T-helper 2 cell treated with Interferon-gamma antibody and Interleukin-4, amounts not matched to agents 100 ng/mL and 5 ng/mL, for 36 hours (primary cell): ENCODE data around the gene DSCAML1. TPM values are rescaled to one million over a fixed set of nuclear protein-coding genes. Genes with fewer than 3 reads are reported as not detected.

Source experiments
- intact Hi-C: fragments of 100-400 bp; cut with micrococcal nuclease; formaldehyde crosslinking; loops from one replicate; pipeline ENCODE4 v1.15.1; 2023
- total RNA-seq: library from RNA; stranded (reverse); gene quantifications from 2 replicates; pipeline ENCODE4 v1.2.3, GENCODE V29; 2022

DSCAML1 gene
- total RNA-seq, 1 donor from 2014 or later = 0.05 TPM

GRCh38 chr11:117529816-117530215 lies 267.2 kb downstream of the DSCAML1 start:
- intact Hi-C loops = no loop called here

DNA sequence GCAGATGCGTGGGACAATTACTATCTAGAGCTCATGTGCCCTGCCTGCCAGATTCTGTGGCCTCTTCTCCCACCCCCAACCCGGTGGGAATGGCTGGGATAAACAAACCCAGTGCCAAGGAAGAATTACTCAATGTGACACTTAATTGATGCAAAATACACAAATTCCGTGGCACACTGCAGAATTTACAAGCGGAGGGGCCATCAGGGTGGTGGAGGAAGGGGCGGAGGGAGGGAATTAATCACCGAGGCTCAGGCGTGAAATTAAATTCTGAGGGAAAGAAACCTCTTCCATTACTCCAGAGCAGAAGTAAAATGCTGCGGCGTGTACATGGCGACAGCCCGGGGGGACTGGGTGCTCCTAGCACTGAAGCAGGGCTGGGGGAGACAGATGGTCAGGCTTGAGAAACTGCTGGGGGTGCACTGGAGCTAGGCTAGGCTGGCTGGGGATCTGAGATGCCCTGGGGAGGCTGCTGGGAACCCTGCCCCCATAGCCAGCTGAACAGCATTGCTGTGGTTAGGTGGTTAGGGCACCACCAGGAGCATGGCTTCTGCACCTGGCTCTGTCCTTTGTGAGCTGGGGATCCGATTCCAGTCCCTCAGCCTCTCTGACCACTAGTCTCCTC lies 268.8 kb downstream of the DSCAML1 start:
- intact Hi-C loops = no loop called here

GRCh38 chr11:117527271-117527670 lies 269.7 kb downstream of the DSCAML1 start:
- intact Hi-C loops = no loop called here

GRCh38 chr11:117525866-117526542 lies 271.0 kb downstream of the DSCAML1 start:
- intact Hi-C loops = no loop called here

DNA sequence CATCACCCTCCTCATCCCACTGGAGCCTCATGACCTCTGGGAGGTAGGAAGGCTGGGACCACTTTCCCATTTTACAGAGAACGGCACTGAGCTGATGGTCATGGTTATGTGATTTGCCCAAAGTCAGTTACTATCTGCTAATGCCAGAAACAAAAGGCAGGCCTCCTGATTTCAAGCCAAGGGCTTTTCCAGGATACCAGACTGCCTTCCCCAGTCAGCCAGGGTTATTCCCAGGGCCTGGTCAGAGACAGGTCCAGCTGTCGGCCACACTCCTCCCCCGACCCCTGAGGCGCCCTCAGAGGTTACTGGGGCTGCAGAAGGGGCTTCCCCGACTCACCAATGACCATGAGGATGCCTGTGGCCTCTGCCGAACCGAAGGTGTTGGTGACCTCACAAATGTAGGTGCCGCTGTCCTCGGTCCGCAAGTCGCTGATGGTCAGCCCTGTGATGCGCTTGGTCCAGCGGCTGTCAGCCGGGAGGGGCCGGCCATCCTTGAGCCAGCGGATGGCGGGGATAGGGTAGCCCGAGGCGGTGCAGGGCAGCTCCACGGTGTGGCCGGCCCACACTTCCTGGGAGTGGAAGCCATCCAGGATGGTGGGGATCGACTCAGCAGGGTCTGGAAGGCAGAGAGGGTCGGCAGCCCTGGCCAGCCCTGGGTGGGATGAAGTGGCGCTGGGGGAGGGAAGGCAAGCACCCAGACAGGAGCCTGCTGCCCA lies 272.4 kb downstream of the DSCAML1 start:
- intact Hi-C loops = no loop called here

DNA sequence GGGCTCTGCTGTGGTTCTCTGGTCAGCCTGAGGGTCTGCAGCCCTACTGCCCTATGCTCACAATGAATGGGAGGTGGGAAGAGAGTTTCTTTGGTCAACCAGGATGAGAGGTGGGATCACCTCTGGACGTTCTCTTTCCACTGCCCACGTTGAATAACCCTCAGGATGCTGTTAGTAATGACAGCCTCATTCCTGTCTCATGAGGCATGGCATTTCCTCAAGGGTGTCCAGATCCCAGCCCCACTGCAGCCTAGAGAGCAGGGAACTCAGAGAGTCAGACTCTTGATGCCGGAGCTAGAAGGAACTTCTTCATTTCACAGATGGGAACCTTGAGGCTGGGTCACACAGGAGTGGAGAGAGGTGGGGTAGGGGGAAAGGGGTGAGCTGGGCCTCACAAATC lies 273.3 kb downstream of the DSCAML1 start:
- intact Hi-C loops = no loop called here

GRCh38 chr11:117521974-117522373 lies 275.0 kb downstream of the DSCAML1 start:
- intact Hi-C loops = no loop called here

GRCh38 chr11:117520966-117521365 lies 276.1 kb downstream of the DSCAML1 start:
- intact Hi-C loops = no loop called here

DNA sequence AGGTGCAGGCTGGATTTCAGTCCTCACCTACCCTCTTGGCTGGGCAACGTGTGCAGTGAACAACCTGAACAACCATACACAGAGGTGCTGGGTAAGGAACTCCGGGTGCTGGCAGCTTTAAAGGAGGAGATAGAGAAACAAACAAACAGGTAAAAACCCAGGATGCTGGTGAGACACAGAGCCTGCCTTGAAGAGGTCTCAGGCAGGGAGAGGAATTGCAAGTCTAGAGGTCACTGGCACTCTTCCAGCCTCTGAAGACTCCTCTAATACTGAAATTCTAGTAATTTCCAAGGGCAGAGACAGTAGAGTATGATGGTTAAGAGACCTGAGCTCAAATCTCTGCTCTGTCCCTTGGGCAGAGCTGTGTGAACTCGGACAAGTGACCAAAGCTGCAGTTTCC lies 276.8 kb downstream of the DSCAML1 start:
- intact Hi-C loops = no loop called here

DNA sequence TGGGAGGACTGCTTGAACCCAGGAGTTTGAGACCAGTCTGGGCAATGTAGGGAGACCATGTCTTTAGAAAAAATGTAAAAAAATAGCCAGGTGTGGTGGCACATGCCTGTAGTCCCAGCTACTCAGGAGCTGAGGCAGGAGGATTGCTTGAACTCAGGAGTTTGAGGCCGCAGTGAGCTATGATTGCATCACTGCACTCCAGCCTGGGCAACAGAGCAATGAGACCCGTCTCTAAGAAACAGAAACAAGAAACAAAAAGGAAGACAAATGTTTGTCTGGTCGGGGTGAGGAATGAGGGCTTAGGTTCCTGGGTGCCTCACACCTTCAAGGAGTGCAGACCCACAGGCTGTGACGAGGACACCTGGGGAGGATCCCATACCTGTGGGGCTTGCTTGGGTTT lies 277.4 kb downstream of the DSCAML1 start:
- intact Hi-C loops = no loop called here

GRCh38 chr11:117519170-117519569 lies 277.8 kb downstream of the DSCAML1 start:
- intact Hi-C loops = no loop called here

DNA sequence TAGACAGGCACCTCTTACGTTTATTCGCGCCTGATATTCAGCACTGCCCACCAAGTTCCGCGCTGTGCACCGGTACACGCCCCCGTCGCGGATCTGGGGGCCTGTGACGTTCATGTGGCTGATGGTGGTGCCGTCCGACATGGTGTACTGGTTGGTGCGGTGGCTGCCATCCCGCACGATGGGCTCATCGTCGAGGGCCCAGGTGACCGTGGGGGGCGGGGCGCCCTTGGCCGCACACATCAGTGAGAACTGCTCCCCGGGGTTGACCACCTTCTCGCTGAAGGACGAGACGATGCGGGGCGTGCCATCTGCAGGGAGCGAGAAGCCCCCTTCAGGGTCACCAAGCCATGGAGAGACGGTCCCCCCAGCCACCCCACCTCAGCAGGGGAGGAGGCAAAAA lies 278.6 kb downstream of the DSCAML1 start:
- intact Hi-C loops = no loop called here

DNA sequence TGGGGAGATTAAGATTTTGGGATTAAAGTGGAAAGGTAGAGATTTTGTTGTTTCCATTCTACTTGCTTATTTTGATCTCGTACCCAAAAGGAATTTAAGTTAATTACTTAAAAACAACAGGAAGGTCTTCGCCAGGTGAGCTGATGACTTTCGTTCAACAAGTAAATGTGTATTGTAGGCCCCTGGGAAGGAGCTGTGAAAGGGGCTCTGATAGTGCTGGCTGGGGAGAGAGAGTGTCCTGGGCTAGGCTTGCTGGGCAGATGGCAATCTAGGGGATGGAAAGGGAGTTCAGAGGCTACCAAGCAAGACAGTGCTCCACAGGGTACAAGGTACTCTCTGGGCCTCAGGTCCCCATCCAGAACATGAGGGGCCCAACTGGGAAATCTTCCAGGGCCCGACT lies 279.9 kb downstream of the DSCAML1 start:
- intact Hi-C loops = no loop called here

GRCh38 chr11:117515892-117516787 lies 280.9 kb downstream of the DSCAML1 start:
- intact Hi-C loops = no loop called here

DNA sequence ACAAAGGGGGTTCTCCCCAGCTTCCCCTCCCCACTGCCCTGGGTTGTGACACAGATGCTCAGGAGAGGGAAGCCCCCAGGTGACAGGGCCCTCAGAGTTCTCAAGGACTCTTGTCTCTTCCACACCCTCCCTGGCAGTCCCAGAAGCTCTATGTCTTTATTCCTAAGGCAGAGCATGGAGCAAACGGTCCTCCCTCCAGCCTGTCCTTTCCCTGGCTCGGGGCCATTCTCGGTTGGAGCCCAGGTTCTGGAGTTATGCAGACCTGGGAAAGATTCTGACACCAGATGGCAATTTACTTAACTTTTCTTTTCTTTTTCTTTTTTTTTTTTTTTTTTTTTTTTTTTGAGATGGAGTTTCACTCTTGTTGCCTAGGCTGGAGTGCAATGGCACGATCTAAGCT lies 282.8 kb downstream of the DSCAML1 start:
- intact Hi-C loops = no loop called here

- intact Hi-C loops = no loop called here
Observed at GRCh38 chr11:117513666-117514065, 283.4 kb downstream of the DSCAML1 start.

- intact Hi-C loops = no loop called here
Observed at GRCh38 chr11:117511931-117512539, 285.0 kb downstream of the DSCAML1 start.

DNA sequence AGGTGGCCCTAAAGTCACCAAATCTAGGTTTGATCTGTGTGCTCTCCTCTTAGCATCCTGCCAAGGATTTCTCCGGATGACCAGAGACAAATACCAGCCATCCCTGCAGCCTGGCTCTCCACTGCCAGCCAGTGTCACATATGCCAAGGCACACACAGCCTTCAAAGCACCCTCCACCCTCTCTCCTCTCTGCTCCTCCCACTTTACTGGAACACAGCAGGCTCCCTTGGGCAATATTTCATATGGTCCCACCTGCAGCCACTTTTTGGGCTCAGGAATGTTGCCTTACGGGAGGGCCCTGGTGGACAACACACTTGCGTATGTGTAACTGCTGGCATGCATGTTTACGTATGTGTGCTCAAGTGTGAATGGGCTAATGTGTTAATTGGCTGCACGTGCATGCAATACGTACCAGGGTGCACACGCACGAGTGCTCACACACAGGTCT lies 285.5 kb downstream of the DSCAML1 start:
- intact Hi-C loops = no loop called here

- intact Hi-C loops = no loop called here
Observed at GRCh38 chr11:117510646-117511045, 286.4 kb downstream of the DSCAML1 start.

- intact Hi-C loops = no loop called here
Observed at GRCh38 chr11:117509543-117509942, 287.5 kb downstream of the DSCAML1 start.

- intact Hi-C loops = no loop called here
Observed at GRCh38 chr11:117506971-117507370, 290.0 kb downstream of the DSCAML1 start.
